ENCODE data around the gene GTF2B.
"Not testable (repeated sequence)": the region's sequence is repeated elsewhere in the genome, so short reads cannot be mapped to it uniquely, and the experiment has no call there.

Gene GTF2B, protein sequence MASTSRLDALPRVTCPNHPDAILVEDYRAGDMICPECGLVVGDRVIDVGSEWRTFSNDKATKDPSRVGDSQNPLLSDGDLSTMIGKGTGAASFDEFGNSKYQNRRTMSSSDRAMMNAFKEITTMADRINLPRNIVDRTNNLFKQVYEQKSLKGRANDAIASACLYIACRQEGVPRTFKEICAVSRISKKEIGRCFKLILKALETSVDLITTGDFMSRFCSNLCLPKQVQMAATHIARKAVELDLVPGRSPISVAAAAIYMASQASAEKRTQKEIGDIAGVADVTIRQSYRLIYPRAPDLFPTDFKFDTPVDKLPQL

DNA sequence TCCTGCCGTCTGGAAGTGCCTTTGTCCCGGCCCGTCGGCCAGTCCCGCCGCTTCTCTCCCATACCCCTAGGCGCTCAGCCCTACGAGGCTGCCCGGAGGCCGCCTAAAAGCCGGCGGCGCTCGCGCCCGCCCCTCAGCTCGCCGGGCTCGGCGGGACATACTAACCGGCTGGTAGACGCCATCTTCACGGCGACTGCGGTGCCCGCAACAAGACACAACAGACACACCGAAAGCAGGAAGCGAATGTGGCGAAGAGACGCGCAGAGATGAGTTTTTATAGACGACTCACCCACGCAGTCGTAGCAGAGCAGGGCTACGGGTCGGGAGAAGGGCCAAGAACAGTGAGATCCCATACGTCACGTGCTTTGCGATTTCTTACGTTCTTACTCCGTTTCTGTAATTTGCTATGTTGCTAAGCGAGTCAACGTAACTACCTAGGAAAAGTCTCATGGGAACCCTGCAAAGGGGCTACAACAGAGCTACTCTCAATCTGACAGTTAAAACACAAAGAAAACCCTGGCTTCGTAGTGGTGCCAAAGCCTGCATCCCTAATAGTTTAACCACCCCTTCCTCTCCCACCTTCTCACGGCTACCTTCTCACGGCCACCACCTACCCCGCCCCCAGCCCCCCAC is at the start of gene GTF2B:
GTF2B (minus strand) TSS at position 250 of the 633 bp plus-strand sequence; CDS start at position 182, 68 bp downstream.
- DNase-seq (ENCODE audit: low read depth), result peak; percentile 97

DNA sequence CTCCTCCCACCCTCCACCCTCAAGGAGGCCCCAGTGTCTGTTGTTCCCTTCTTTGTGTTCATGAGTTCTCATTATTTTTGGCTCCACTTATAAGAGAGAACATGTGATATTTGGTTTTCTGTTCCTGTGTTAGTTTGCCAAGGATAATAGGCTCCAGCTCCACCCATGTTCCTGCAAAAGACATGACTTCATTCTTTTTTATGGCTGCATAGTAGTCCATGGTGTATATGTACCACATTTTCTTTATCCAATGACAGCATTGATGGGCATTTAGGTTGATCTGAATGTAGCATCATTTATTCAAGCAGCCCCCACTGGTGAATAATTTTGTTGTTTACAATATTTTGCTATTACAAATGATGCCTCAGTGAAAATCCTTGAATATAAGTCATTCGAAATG is 47.2 kb upstream of the GTF2B start:
- not testable (repeated sequence) for DNase-seq (ENCODE audit: low read depth)

DNA sequence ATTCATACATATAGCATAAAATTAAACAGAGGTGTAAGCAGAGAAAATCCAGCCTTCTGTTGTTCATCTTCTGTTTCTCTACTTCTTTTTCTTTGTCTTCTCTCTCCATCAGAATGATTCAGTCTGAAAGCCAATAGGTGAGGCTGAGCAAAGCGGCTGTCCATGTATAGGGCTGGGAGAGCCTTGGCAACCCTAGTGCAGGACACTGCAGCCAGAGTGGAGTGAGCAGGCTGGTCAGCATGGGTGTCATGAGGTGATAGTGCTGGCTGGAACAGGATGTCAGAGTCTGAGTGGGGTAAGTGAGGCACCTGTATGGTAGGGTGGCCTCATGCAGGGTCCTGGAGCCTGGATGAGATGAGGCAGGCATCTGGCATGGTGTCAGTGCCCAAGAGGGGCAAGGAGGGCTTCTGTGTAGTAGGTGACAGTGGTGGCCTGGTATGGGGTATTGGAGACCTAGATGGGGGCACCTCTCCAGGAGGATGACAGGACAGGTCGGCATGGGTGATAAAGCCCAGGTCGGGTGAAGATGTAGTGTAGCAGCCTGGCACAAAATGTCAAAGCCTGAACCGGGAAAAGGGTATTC is 45.5 kb upstream of the GTF2B start:
- DNase-seq (ENCODE audit: low read depth), result no peak

DNA sequence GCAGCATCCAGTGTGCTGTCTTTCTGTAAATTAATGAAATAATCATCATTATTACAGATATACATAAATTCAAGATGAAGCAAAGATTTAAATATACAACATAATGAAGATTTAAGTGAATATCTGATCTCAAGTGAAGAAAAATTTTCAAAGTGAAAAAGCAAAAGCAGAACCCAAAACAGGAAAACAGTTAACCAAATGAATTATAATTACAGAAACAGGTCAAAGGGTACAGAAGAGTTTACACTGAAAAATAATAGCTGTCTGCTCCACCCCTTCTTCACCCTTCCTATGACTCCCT is 44.8 kb upstream of the GTF2B start:
- no peak for DNase-seq (ENCODE audit: low read depth)

DNA sequence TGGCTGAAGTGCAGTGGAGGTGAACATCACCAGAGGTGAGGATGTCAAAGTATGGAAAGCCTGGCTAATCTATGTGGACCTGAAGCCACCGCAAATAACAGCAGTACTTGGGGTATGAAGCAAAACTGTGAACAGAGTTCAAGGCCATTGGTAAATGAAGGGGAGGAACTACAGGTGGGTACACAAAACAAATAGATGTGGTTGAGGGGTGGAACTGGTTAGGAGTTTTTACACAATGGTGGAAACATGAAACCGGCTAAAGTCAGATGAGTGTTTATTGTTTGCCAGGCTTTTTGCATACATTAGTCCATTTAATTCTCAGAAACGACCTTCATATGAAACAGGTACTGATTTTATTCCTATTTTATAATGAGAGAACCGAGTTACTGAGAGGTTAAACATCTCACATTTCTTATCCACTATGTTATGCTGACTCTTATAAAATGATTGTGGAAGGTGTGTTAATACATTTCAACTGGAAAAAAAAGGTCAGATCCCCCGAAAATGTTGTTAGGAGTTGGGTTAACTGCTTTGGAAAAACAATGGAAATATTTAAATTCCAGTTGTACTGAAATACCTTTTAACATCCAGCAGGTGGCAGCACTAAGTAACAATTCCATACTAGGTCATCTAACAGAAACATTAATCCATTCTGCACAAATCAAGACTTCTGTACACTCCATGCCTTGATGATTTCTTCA is 44.3 kb upstream of the GTF2B start:
- peak; percentile 28 for DNase-seq (ENCODE audit: low read depth)

DNA sequence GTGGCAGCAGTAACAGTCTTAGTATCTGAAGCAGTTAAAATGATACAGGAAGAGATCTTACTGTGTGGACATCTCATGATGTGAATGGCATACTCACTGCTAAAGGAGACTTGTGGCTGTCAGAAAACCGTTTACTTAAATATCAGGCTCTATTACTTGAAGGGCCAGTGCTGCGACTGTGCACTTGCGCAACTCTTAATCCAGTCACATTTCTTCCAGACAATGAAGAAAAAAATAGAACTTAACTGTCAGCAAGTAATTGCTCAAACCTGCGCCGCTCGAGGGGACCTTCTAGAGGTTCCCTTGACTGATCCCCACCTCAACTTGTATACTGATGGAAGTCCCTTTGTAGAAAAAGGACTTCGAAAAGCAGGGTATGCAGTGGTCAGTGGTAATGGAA is 38.8 kb upstream of the GTF2B start:
- DNase-seq (ENCODE audit: low read depth), result not testable (repeated sequence)

DNA sequence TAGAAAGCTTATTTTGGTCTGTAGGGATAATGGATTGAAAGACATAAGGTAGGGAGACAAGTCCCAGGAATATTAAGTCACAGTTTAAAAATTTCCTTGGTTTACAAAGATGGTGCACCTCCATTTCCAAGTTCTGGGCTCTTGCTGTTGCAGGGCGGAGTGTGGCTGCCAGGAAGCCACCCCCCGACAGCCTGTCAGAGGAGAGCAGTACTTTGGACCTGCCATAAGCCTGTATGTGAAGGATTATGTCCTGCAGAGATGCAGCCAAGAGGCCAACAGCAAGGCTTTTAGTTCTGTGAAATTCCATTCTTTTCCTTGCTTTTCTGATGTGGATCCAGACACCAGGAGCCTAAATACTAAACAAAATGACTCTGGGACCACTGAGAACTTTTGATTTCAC is 31.9 kb upstream of the GTF2B start:
- no peak for DNase-seq (ENCODE audit: low read depth)

DNA sequence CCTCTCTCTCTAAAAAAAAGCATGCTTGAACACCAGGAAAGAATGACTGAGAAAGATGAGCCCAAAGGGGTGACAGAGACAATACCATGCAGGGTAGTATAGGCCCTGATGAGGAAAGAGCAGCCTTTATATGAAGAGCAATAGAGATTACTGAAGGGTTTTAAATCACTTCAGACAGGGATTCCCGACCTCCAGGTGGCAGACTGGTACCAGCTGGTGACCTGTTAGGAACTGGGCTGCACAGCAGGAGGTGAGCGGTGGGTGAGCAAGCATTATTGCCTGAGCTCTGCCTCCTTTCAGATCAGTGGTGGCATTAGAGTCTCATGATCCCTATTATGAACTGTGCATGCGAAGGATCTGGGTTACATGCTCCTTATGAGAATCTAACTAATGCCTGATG is 30.8 kb upstream of the GTF2B start:
- DNase-seq (ENCODE audit: low read depth), result no peak

DNA sequence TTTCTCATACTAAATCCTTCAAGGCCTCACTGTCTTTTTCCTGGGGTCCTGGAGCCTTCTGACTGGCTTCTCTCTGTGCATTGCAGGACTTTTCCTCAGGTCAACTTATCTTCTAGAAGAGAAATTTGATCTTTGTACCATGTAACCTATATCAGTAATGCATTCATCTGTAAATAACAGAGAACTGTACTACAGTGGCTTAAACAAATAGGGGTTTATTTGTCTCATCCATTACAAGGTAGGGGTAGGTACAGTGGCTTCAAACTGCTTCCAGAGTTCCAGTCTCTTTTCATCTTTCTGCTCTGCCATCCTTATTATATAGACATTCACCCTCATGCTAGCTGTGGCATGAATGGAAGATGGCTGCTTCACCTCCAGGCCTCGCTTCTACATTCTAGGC is 29.5 kb upstream of the GTF2B start:
- no peak for DNase-seq (ENCODE audit: low read depth)

DNA sequence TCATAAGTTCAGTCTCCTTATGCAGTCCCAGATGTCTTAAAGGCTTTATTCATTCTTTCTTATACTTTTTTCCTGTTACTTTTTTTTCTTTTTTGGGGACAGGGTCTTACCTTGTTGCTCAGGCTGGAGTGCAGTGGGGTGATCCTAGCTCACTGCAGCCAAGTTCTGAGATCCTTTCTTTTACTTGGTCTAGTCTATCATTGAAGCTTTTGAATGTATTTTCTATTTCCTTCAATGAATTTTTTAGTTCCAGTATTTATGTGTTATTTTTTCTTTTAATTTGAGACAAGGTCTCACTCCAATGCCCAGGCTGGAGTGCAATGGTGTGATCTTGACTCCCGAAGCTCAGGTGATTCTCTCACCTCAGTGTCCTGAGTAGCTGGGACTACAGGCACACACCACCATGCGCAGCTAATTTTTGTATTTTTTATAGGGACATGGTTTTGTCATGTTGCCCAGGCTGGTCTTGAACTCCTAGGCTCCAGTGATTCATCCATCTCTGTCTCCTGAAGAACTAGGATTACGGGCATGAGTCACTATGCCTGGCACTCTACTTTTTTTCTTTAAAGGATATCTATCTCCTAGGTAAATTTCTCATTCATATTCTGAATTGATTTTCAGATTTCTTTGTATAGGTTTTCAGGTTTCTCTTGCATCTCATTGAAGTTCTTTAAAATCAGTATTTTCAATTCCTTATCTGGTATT is 26.1 kb upstream of the GTF2B start:
- DNase-seq (ENCODE audit: low read depth), result no peak

DNA sequence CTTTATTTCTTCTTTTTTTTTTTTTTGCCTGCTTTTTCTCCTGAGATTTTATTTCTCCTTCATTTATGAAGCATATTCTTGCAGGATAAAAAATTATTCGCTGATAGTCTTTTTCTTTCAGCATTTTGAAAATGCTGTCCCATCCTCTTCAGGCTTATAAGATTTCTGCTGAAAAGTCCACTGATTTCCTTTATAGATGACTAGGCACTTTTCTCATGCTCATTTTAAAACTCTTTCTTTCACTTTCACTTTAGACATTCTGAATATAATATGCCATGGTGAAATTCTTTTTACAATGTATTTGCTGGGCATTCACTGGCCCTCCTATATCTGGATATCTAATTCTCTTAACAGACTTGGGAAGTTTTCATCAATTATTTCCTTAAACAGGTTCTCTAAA is 25.5 kb upstream of the GTF2B start:
- DNase-seq (ENCODE audit: low read depth), result no peak

DNA sequence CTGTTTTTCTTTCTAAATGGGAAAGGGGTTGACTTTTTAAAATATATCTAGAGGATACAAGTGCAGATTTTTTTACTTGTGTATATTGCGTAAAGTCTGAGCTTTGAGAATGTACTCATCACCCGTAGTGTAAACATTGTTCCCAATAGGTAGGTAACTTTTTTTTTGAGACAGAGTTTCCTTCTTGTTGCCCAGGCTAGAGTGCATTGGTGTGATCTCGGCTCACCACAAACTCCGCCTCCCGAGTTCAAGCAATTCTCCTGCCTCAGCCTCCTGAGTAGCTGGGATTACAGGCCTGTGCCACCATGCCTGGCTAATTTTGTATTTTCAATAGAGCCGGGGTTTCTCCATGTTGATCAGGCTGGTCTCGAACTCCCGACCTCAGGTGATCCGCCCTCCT is 20.4 kb upstream of the GTF2B start:
- not testable (repeated sequence) for DNase-seq (ENCODE audit: low read depth)

DNA sequence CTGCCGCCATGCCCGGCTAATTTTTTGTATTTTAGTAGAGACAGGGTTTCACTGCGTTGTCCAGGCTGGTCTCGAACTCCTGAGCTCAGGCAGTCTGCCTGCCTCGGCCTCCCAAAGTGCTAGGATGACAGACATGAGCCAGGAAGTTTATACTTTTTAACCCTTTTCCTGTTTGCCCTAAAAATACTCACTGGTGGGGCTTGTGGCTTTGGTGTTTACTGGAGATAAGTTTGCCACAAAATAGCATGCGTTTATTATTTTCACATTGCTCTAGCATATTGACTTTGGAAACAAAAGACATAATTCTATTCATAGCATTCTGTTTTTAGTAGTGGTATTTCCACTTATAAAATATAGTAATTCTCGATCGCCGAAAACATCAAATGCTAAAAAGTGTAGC is 19.8 kb upstream of the GTF2B start:
- no peak for DNase-seq (ENCODE audit: low read depth)

DNA sequence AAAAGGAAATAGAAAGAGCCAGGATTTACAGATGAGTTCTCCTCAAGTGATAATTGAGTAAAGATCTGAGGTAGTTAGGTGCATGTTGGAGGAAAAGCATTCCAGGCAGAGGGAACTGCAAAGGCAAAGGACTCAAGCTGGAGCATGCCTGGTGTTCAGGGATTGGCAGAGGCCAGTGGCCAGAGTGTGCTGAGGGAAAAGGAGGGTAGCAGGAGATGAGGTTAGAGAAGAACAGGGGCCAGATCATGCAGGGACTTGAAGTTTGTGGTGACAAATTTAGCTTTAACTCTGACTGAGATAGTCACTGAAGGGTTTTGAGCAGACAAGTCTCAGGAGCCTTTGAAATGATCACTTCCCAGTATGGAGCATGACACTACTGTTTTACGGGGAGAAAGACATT is 19.0 kb upstream of the GTF2B start:
- DNase-seq (ENCODE audit: low read depth), result no peak

DNA sequence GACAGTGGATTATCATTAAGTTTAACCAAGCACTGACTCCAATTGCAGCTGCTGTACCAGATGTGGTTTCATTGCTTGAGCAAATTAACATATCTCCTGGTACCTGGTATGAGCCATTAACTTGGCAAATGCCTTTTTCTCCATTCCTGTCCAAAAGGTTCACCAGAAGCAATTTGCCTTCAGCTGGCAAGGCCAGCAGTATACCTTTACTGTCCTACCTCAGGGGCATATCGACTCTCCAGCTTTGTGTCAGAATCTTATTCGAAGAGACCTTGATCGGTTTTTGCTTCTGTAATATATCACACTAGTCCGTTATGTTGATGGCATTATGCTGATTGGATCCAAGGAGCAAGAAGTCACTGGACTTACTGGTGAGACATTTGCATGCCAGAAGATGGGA is 9.5 kb upstream of the GTF2B start:
- DNase-seq (ENCODE audit: low read depth), result no peak

DNA sequence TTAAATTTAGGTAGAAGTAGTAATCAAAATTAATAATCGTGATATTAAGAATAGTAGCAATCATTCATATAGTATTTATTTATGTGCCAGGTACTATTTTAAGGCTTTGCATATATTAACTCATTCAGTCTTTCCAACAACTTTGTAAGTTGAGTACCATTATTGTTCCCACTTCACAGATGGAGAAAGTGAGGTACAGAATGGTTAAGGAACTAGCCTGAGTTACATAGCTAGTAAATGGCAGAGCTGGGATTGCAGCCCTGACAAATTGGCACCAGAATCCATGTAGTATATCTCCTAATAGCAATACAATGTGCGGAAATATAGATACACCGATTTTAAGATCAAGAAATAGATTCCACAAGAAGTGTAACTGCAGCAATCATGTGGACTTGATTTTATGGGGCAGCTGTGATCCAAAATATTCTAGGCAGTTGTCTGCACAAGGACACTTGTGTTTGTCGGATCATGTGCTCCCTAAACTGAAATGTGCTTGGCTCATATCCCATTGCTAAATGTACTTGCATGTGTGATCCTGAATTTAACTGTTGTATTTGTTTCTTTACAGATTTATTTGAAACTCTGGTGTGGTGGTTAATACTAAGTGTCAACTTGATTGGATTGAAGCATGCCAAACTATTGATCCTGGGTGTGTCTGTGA is 5.8 kb upstream of the GTF2B start:
- DNase-seq (ENCODE audit: low read depth), result no peak

DNA sequence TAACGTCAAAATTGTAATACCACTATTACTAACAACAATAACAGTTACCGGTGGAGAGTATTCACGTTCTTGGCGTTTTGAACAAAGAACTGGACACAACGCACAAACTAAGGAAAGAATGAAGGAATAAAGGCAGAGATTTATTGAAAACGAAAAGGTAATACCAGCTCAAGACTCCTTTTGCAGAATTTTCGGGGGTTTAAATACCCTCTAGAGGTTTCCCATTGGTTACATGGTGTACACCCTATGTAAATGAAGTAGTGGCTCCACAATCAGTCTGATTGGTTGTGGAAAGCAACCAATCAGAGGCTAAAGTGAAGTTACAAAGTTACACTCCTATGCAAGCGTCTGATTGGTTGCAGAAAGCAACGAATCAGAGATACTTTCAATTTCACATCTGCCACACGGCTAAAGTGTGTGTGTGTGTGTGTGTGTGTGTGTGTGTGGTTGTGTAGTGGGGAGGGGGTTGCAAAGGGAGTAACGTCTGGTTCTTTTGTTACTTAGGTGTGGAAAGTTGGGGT is 1.1 kb upstream of the GTF2B start:
- DNase-seq (ENCODE audit: low read depth), result peak; percentile 42

DNA sequence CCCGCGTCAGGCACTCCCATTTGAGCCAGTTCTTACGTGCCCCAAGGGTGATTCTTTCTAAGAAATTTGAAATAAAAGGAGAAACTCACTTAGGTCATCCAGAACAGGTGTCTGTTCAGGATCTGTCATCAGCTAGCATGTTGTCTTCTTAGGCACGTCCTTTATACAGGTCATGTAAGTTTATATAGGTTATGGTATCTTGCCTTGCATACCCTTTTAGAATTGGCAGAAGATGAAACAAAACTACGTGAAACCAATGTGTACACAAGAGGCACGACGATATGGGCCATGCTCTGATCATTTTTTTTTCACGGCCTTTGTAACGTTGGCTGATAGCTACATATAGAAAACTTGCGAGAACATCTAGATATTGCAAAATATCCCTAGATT is 579 bp upstream of the GTF2B start:
- no peak for DNase-seq (ENCODE audit: low read depth)

DNA sequence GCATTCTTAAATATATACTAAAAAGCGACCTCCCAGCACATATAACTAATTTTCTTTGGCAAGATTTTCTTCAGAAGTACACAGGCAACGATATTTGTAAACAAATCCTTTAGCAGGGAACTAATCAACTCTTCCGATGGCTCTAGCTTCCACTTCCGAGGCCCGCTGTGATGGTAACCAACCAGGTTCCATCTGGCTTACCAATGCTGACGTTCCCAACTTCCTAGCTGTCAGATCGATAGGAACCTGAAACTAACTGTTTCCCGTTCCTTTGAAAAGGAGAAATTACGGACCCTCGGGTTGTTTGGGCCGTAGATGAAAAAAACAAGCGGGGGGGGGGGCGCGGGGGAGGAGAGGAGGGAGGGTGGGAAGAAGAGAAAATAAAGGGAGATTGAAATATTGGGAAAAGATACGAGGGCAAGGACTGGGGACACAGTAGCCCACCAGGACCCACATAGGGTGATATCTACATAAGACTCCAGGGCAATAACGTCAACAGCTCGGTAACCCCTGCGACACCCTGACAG is 513 bp downstream of the GTF2B start:
- no peak for DNase-seq (ENCODE audit: low read depth)

DNA sequence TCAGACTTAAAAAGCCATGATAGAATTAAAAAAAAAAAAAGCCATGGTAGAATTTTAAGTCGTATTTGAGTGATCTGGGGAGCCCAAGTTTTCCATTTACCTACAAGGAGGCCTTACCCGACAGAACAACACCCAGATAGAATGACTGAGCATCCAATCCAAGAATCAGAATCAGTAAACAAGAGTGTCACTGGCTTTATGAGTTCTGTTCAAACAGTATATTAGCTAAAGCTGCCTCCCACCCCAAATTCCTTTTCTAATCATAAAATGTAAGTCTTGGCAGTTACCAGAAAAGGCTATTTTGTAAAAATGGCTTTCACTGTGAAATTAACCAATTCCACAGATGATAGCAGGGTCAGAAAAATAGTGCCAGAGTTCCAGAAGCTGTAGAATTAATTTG is 1.2 kb downstream of the GTF2B start:
- no peak for DNase-seq (ENCODE audit: low read depth)

DNA sequence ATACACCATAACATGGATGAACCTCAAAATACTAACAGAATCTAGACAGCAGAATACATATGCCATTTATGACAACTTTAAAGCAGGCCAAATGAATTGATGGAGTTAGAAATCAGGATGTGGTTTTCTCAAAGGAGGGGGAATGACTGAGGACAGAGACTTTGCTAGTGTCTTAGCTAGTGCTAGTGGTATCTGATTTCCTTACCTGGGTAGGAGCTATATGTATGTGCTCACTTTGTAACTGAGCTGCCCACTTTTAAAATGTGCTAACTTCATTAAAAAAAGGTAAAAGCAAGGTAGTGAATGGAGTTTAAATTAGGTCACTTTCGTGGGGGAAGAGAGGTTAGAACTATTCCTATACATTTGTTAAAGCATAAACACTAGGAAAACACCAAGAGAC is 2.6 kb downstream of the GTF2B start:
- DNase-seq (ENCODE audit: low read depth), result no peak

DNA sequence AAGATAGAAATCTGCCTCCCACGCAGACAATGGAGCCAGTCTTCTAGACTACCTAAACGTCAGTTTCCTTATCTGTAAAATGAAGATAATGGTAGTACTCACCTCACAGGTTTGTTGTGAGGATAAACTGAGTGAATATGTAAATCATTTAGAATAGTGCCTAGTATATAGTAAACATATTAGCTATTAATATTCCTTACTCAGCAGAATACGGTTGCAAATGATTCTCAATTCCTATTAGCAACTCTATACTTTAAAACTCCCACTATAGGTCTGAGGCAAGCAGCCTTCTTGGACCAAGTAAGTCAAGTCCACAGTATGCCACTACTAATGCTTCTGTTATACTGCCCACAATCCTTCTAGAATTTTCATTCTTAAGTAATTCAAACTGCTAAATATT is 5.4 kb downstream of the GTF2B start:
- DNase-seq (ENCODE audit: low read depth), result no peak
